SK-N-SH treated with all-trans-retinoic acid at 6 μM for 48 hours (cell line): ENCODE results near the gene HMGCS2.

Source experiments
- ATAC-seq: fragments of 200-7000 bp; cut with Tn5 transposase; 3 replicates; pipeline ENCODE4 v1.9.1; 2020; ENCODE audit warnings: mild to moderate bottlenecking, moderate library complexity
- ARNTL ChIP-seq: fragments of 450-650 bp; formaldehyde crosslinking; IDR thresholded peaks from 2 replicates; pipeline ENCODE4 v1.5.0; 2020; ENCODE audit warnings: low read depth, mild to moderate bottlenecking, moderate library complexity, borderline replicate concordance
- CREB5 ChIP-seq: fragments of 250-450 bp; sonication (Bioruptor Pico); IDR thresholded peaks from 2 replicates; pipeline ENCODE4 v1.5.1; 2020; ENCODE audit warnings: low read depth, mild to moderate bottlenecking, moderate library complexity
- CSRNP3 ChIP-seq: fragments of 250-450 bp; sonication (Bioruptor Pico); IDR thresholded peaks from 2 replicates; pipeline ENCODE4 v1.5.1; 2021; ENCODE audit warnings: mild to moderate bottlenecking, moderate library complexity
- ESRRG ChIP-seq: fragments of 250-450 bp; sonication (Bioruptor Pico); IDR thresholded peaks from 2 replicates; pipeline ENCODE4 v1.6.1; 2021; ENCODE audit warnings: mild to moderate bottlenecking
- GLIS3 ChIP-seq: fragments of 250-450 bp; sonication (Bioruptor Pico); IDR thresholded peaks from 2 replicates; pipeline ENCODE4 v1.5.0; 2020; ENCODE audit warnings: mild to moderate bottlenecking, moderate library complexity
- ISL1 ChIP-seq: fragments of 250-450 bp; sonication (Bioruptor Pico); IDR thresholded peaks from 2 replicates; pipeline ENCODE4 v2.1.2; 2022; ENCODE audit warnings: mild to moderate bottlenecking, moderate library complexity
- OSR1 ChIP-seq: fragments of 250-450 bp; sonication (Bioruptor Pico); IDR thresholded peaks from 2 replicates; pipeline ENCODE4 v1.8.0; 2022; ENCODE audit warnings: moderate library complexity, mild to moderate bottlenecking, inconsistent platforms
- PPARA ChIP-seq: fragments of 250-450 bp; sonication (Bioruptor Pico); IDR thresholded peaks from 2 replicates; pipeline ENCODE4 v1.5.0; 2020; ENCODE audit warnings: mild to moderate bottlenecking, borderline replicate concordance
- RARB ChIP-seq: fragments of 250-450 bp; sonication (Bioruptor Pico); IDR thresholded peaks from 2 replicates; pipeline ENCODE4 v1.8.0; 2021; ENCODE audit warnings: mild to moderate bottlenecking, moderate library complexity
- SNAI2 ChIP-seq: fragments of 250-450 bp; sonication (Bioruptor Pico); IDR thresholded peaks from 2 replicates; pipeline ENCODE4 v1.5.0; 2020; ENCODE audit warnings: mild to moderate bottlenecking, moderate library complexity
- TCF4 ChIP-seq: fragments of 250-450 bp; sonication (Bioruptor Pico); IDR thresholded peaks from 2 replicates; pipeline ENCODE4 v1.8.0; 2021; ENCODE audit warnings: mild to moderate bottlenecking, moderate library complexity, borderline replicate concordance
- TOX ChIP-seq: fragments of 250-450 bp; sonication (Bioruptor Pico); IDR thresholded peaks from 2 replicates; pipeline ENCODE4 v1.8.0; 2021; ENCODE audit warnings: mild to moderate bottlenecking, moderate library complexity, borderline replicate concordance
- ZC3H10 ChIP-seq: fragments of 250-450 bp; sonication (Bioruptor Pico); IDR thresholded peaks from 2 replicates; pipeline ENCODE4 v1.5.1; 2021; ENCODE audit warnings: mild to moderate bottlenecking, moderate library complexity
- ZFP30 ChIP-seq: fragments of 450-650 bp; formaldehyde crosslinking; IDR thresholded peaks from 2 replicates; pipeline ENCODE4 v1.5.0; 2022; ENCODE audit warnings: mild to moderate bottlenecking, moderate library complexity
- ZNF565 ChIP-seq: fragments of 450-650 bp; formaldehyde crosslinking; conservative IDR thresholded peaks from 2 replicates; pipeline ENCODE4 v1.5.0; 2020; ENCODE audit warnings: low read depth, mild to moderate bottlenecking, moderate library complexity
- ZNF70 ChIP-seq: fragments of 450-650 bp; formaldehyde crosslinking; IDR thresholded peaks from 2 replicates; pipeline ENCODE4 v1.5.0; 2020; ENCODE audit warnings: mild to moderate bottlenecking, moderate library complexity
- ZNF8 ChIP-seq: fragments of 450-650 bp; formaldehyde crosslinking; IDR thresholded peaks from 2 replicates; pipeline ENCODE4 v1.5.0; 2020; ENCODE audit warnings: mild to moderate bottlenecking, moderate library complexity
- TF ChIP-seq, protein P1 (sequence below): fragments of 250-450 bp; sonication (Bioruptor Pico); IDR thresholded peaks from 2 replicates; pipeline ENCODE4 v1.8.0; 2020; ENCODE audit warnings: mild to moderate bottlenecking, moderate library complexity, borderline replicate concordance
- TF ChIP-seq, protein P2 (sequence below): fragments of 250-450 bp; sonication (Bioruptor Pico); IDR thresholded peaks from 2 replicates; pipeline ENCODE4 v1.5.0; 2020; ENCODE audit warnings: mild to moderate bottlenecking, moderate library complexity
- TF ChIP-seq, protein P3 (sequence below): fragments of 250-450 bp; sonication (Bioruptor Pico); IDR thresholded peaks from 2 replicates; pipeline ENCODE4 v1.8.0; 2021; ENCODE audit warnings: low read depth, mild to moderate bottlenecking, moderate library complexity, borderline replicate concordance

HMGCS2 gene

GRCh38 chr1:119724611-119725218 is 44.0 kb downstream of the HMGCS2 start:
- no peak for ATAC-seq
- no peak for TF ChIP-seq TOX (CRISPR knock-in tag)
- no peak for TF ChIP-seq TCF4 (CRISPR knock-in tag)
- TF ChIP-seq, protein P1, sequence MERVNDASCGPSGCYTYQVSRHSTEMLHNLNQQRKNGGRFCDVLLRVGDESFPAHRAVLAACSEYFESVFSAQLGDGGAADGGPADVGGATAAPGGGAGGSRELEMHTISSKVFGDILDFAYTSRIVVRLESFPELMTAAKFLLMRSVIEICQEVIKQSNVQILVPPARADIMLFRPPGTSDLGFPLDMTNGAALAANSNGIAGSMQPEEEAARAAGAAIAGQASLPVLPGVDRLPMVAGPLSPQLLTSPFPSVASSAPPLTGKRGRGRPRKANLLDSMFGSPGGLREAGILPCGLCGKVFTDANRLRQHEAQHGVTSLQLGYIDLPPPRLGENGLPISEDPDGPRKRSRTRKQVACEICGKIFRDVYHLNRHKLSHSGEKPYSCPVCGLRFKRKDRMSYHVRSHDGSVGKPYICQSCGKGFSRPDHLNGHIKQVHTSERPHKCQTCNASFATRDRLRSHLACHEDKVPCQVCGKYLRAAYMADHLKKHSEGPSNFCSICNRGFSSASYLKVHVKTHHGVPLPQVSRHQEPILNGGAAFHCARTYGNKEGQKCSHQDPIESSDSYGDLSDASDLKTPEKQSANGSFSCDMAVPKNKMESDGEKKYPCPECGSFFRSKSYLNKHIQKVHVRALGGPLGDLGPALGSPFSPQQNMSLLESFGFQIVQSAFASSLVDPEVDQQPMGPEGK (CRISPR knock-in tag): no peak
- no peak for TF ChIP-seq OSR1
- no peak for TF ChIP-seq ZC3H10
- TF ChIP-seq SNAI2: no peak
- no peak for TF ChIP-seq GLIS3 (CRISPR knock-in tag)
- TF ChIP-seq ISL1 (CRISPR knock-in tag): no peak
- TF ChIP-seq CREB5 (CRISPR knock-in tag): no peak
- no peak for TF ChIP-seq ESRRG
- TF ChIP-seq, protein P2, sequence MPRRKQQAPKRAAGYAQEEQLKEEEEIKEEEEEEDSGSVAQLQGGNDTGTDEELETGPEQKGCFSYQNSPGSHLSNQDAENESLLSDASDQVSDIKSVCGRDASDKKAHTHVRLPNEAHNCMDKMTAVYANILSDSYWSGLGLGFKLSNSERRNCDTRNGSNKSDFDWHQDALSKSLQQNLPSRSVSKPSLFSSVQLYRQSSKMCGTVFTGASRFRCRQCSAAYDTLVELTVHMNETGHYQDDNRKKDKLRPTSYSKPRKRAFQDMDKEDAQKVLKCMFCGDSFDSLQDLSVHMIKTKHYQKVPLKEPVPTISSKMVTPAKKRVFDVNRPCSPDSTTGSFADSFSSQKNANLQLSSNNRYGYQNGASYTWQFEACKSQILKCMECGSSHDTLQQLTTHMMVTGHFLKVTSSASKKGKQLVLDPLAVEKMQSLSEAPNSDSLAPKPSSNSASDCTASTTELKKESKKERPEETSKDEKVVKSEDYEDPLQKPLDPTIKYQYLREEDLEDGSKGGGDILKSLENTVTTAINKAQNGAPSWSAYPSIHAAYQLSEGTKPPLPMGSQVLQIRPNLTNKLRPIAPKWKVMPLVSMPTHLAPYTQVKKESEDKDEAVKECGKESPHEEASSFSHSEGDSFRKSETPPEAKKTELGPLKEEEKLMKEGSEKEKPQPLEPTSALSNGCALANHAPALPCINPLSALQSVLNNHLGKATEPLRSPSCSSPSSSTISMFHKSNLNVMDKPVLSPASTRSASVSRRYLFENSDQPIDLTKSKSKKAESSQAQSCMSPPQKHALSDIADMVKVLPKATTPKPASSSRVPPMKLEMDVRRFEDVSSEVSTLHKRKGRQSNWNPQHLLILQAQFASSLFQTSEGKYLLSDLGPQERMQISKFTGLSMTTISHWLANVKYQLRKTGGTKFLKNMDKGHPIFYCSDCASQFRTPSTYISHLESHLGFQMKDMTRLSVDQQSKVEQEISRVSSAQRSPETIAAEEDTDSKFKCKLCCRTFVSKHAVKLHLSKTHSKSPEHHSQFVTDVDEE (CRISPR knock-in tag): no peak

DNA sequence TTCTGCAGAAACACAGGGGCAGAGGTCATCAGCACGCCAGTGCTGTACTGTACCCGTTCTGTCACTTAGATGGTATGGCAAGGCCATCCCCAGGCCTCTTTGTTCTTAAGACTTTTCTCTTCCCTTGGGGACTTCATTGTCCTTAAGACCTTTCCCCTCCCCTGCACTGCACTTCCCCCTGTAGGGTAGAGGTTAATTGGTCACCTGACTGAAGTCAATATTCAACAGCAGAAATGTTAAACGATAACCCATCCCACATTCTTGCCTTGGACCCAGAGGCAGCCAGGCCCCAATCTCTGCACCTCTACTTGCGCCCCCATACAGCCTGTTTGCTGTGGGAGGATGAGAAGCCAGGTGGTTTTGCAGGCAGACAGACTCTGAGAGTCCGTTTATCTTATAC is 46.8 kb downstream of the HMGCS2 start:
- no peak for TF ChIP-seq RARB (CRISPR knock-in tag)
- no peak for TF ChIP-seq CREB5 (CRISPR knock-in tag)
- ATAC-seq: no peak

DNA sequence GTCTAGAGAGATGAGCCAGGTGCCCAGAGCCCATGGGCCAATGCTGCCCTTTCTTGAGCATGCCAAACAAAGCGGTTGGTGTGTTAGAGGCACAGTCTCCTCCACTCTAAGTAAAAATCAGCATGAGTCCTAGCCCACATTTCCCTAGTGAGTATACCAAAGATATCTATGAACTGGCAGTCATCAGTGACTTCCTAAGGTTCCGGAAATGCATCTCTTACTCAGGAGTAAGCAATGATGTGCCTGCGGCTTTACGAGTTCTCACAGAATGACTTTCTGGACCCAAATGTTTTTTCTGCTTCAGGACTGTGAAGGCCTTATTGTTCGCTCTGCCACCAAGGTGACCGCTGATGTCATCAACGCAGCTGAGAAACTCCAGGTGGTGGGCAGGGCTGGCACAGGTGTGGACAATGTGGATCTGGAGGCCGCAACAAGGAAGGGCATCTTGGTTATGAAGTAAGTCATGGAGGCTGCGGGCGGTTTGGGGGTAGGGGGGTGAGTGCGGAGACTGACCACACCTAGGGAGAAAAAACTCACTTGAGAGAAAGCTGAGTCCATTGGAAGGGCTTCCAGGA is 47.8 kb downstream of the HMGCS2 start:
- no peak for ATAC-seq
- no peak for TF ChIP-seq CREB5 (CRISPR knock-in tag)
- no peak for TF ChIP-seq ZC3H10
- TF ChIP-seq ARNTL: no peak
- no peak for TF ChIP-seq ESRRG
- TF ChIP-seq, protein P2 (CRISPR knock-in tag): no peak
- TF ChIP-seq TOX (CRISPR knock-in tag): no peak
- TF ChIP-seq RARB (CRISPR knock-in tag): no peak
- TF ChIP-seq ZNF70 (CRISPR knock-in tag): no peak
- no peak for TF ChIP-seq ZFP30 (CRISPR knock-in tag)
- no peak for TF ChIP-seq PPARA
- TF ChIP-seq ISL1 (CRISPR knock-in tag): no peak
- TF ChIP-seq ZNF8 (CRISPR knock-in tag): no peak
- TF ChIP-seq CSRNP3 (CRISPR knock-in tag): no peak
- TF ChIP-seq ZNF565: no peak
- TF ChIP-seq, protein P3, sequence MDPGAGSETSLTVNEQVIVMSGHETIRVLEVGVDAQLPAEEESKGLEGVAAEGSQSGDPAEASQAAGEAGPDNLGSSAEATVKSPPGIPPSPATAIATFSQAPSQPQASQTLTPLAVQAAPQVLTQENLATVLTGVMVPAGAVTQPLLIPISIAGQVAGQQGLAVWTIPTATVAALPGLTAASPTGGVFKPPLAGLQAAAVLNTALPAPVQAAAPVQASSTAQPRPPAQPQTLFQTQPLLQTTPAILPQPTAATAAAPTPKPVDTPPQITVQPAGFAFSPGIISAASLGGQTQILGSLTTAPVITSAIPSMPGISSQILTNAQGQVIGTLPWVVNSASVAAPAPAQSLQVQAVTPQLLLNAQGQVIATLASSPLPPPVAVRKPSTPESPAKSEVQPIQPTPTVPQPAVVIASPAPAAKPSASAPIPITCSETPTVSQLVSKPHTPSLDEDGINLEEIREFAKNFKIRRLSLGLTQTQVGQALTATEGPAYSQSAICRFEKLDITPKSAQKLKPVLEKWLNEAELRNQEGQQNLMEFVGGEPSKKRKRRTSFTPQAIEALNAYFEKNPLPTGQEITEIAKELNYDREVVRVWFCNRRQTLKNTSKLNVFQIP (CRISPR knock-in tag): no peak
- no peak for TF ChIP-seq OSR1
